Testis (tissue), 2 donors: ENCODE measurements around the gene HBP1.

Source experiments
- CTCF ChIP-seq, 3 experiments: fragments of 450-650 bp in 2 of 3; fragments of 200-600 bp in 1 of 3; sonication (generic) in 1 of 3; IDR thresholded peaks; one replicate each; pipeline ENCODE4 v1.5.1; 2016 to 2019; ENCODE audit warnings: antibody characterized with exemption in 3 of 3, mild to moderate bottlenecking in 2 of 3, moderate library complexity in 1 of 3
- POLR2A ChIP-seq: fragments of 450-650 bp; IDR thresholded peaks from one replicate; pipeline ENCODE4 v1.6.1; 2017; ENCODE audit warnings: antibody characterized with exemption, mild to moderate bottlenecking, moderate library complexity

GRCh38 chr7:107230334-107230733, 61.5 kb downstream of the HBP1 start:
- no peak for TF ChIP-seq POLR2A
- no peak for TF ChIP-seq CTCF (IDR thresholded peaks at IDR 0.05)
